Measurements from ENCODE around the gene FBXL17.
A peak's percentile ranks its signal among the peaks of the same experiment; 100 is the strongest.
"Not testable (repeated sequence)": the region's sequence is repeated elsewhere in the genome, so short reads cannot be mapped to it uniquely, and the experiment has no call there.

FBXL17 gene

GRCh38 chr5:108297042-108297601 is 84.8 kb downstream of the FBXL17 start:
- DNase-seq (no peak), ATAC-seq (no peak)
- Mint-ChIP-seq H3K9me3 (no peaks in the 10 kb centered on the region), H3K4me1 (peaks cover 10% of the 10 kb centered on the region), H3K4me3 (no peak overlapping the region), H3K27ac (no peak overlapping the region), H3K27me3 (no peaks in the 10 kb centered on the region)

- Mint-ChIP-seq H3K27ac (no peak overlapping the region), H3K4me3 (no peak overlapping the region), H3K27me3 (no peaks in the 10 kb centered on the region), H3K4me1 (peaks cover 10% of the 10 kb centered on the region), H3K9me3 (no peaks in the 10 kb centered on the region)
- ATAC-seq (no peak), DNase-seq (no peak)
These were observed 86.1 kb downstream of the FBXL17 start for GRCh38 chr5:108295578-108296368.

GRCh38 chr5:108280960-108281569 is 100.8 kb downstream of the FBXL17 start:
- DNase-seq (no peak), ATAC-seq (no peak)
- peaks cover 23 to 41% of the 10 kb centered on the region in 2 donors for H3K9me3 Mint-ChIP-seq
- H3K27me3 Mint-ChIP-seq = no peaks in the 10 kb centered on the region
- H3K4me1 Mint-ChIP-seq = peaks cover 31% of the 10 kb centered on the region
- H3K4me3 Mint-ChIP-seq = no peak overlapping the region
- peak overlapping the region; percentile 61 to 78 for H3K27ac Mint-ChIP-seq

GRCh38 chr5:108280248-108280647 is 101.7 kb downstream of the FBXL17 start:
- H3K4me3 Mint-ChIP-seq = peak overlapping the region in 1 of 2 donors; percentile 13
- H3K27ac Mint-ChIP-seq = peak overlapping the region; percentile 78 to 83
- ATAC-seq (no peak), DNase-seq (no peak)
- H3K9me3 Mint-ChIP-seq = peaks cover 23 to 41% of the 10 kb centered on the region in 2 donors
- H3K4me1 Mint-ChIP-seq = peaks cover 31% of the 10 kb centered on the region
- no peaks in the 10 kb centered on the region for H3K27me3 Mint-ChIP-seq

GRCh38 chr5:108278285-108279240 is 103.3 kb downstream of the FBXL17 start:
- no peak for ATAC-seq
- no peaks in the 10 kb centered on the region for H3K27me3 Mint-ChIP-seq
- H3K27ac Mint-ChIP-seq = peak overlapping the region in 1 of 2 donors; percentile 89
- peaks cover 23 to 26% of the 10 kb centered on the region in 2 donors for H3K9me3 Mint-ChIP-seq
- H3K4me3 Mint-ChIP-seq = no peak overlapping the region
- H3K4me1 Mint-ChIP-seq = peaks cover 31% of the 10 kb centered on the region
- DNase-seq = no peak

- ATAC-seq (no peak), DNase-seq (no peak)
- H3K27ac Mint-ChIP-seq = no peak overlapping the region
- peaks cover 9 to 13% of the 10 kb centered on the region in 2 donors for H3K9me3 Mint-ChIP-seq
- peaks cover 31% of the 10 kb centered on the region for H3K4me1 Mint-ChIP-seq
- H3K27me3 Mint-ChIP-seq = no peaks in the 10 kb centered on the region
- no peak overlapping the region for H3K4me3 Mint-ChIP-seq
These were observed 105.5 kb downstream of the FBXL17 start for GRCh38 chr5:108276187-108277050.

- H3K27ac Mint-ChIP-seq, H3K4me3 Mint-ChIP-seq, H3K27me3 Mint-ChIP-seq, H3K9me3 Mint-ChIP-seq, DNase-seq, ATAC-seq: not testable (repeated sequence)
- peaks cover 12% of the 10 kb centered on the region for H3K4me1 Mint-ChIP-seq
These were observed 107.8 kb downstream of the FBXL17 start for GRCh38 chr5:108274080-108274479.

GRCh38 chr5:108271127-108271526 is 110.8 kb downstream of the FBXL17 start:
- ATAC-seq (no peak), DNase-seq (no peak)
- Mint-ChIP-seq H3K9me3 (no peaks in the 10 kb centered on the region), H3K27me3 (no peaks in the 10 kb centered on the region), H3K27ac (no peak overlapping the region), H3K4me3 (no peak overlapping the region), H3K4me1 (no peaks in the 10 kb centered on the region)

GRCh38 chr5:108266242-108266641 is 115.7 kb downstream of the FBXL17 start:
- H3K27me3 Mint-ChIP-seq = no peaks in the 10 kb centered on the region
- H3K4me1 Mint-ChIP-seq = no peaks in the 10 kb centered on the region
- H3K9me3 Mint-ChIP-seq = no peaks in the 10 kb centered on the region
- DNase-seq (no peak), ATAC-seq (no peak)
- no peak overlapping the region for H3K4me3 Mint-ChIP-seq
- no peak overlapping the region for H3K27ac Mint-ChIP-seq

- no peaks in the 10 kb centered on the region for H3K9me3 Mint-ChIP-seq
- no peak for ATAC-seq
- no peak overlapping the region for H3K27ac Mint-ChIP-seq
- no peaks in the 10 kb centered on the region for H3K27me3 Mint-ChIP-seq
- H3K4me1 Mint-ChIP-seq = no peaks in the 10 kb centered on the region
- no peak overlapping the region for H3K4me3 Mint-ChIP-seq
- no peak for DNase-seq
These were observed 117.4 kb downstream of the FBXL17 start for GRCh38 chr5:108264533-108264932.

- Mint-ChIP-seq H3K9me3 (no peaks in the 10 kb centered on the region), H3K4me3 (no peak overlapping the region), H3K27me3 (no peaks in the 10 kb centered on the region), H3K4me1 (no peaks in the 10 kb centered on the region), H3K27ac (no peak overlapping the region)
- ATAC-seq (no peak), DNase-seq (no peak)
These were observed 118.6 kb downstream of the FBXL17 start for GRCh38 chr5:108263338-108263737.

- ATAC-seq = no peak
- H3K9me3 Mint-ChIP-seq = no peaks in the 10 kb centered on the region
- no peaks in the 10 kb centered on the region for H3K27me3 Mint-ChIP-seq
- no peak for DNase-seq
- H3K4me3 Mint-ChIP-seq = no peak overlapping the region
- H3K27ac Mint-ChIP-seq = no peak overlapping the region
- H3K4me1 Mint-ChIP-seq = no peaks in the 10 kb centered on the region
These were observed 121.1 kb downstream of the FBXL17 start for GRCh38 chr5:108260858-108261170.

- H3K4me3 Mint-ChIP-seq = peak overlapping the region in 1 of 2 donors; percentile 45
- H3K27ac Mint-ChIP-seq = no peak overlapping the region
- ATAC-seq (peak; percentile 85), DNase-seq (peak; percentile 45 to 56)
- H3K9me3 Mint-ChIP-seq = no peaks in the 10 kb centered on the region
- no peaks in the 10 kb centered on the region for H3K4me1 Mint-ChIP-seq
- H3K27me3 Mint-ChIP-seq = no peaks in the 10 kb centered on the region
These were observed 121.6 kb downstream of the FBXL17 start for GRCh38 chr5:108260117-108260857.

- no peak overlapping the region for H3K27ac Mint-ChIP-seq
- DNase-seq (no peak), ATAC-seq (no peak)
- H3K9me3 Mint-ChIP-seq = no peaks in the 10 kb centered on the region
- H3K4me1 Mint-ChIP-seq = no peaks in the 10 kb centered on the region
- H3K4me3 Mint-ChIP-seq = no peak overlapping the region
- H3K27me3 Mint-ChIP-seq = no peaks in the 10 kb centered on the region
These were observed 122.6 kb downstream of the FBXL17 start for GRCh38 chr5:108259306-108259705.
